ENCODE data around the gene P2RX5.

DNA sequence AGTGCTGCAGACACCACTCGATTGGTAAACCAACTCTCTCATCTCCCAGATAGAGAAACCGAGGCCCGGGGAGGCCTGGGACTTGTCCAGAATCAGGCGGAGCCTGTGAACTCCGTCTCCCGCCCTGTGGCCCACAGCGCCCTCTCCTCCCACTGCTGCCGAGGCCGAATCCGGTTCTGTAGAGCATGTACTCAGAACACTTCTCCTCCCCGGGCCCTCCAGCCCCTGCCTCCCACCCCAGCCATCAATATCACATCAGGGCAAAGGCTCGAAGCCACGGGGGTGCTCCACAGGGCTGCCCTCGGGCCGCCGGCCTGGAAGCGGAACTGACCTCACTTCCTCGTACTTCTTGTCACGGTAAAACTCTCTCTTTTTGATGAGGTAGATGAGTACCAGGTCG is 14.4 kb downstream of the P2RX5 start:
- TF ChIP-seq, protein P1, sequence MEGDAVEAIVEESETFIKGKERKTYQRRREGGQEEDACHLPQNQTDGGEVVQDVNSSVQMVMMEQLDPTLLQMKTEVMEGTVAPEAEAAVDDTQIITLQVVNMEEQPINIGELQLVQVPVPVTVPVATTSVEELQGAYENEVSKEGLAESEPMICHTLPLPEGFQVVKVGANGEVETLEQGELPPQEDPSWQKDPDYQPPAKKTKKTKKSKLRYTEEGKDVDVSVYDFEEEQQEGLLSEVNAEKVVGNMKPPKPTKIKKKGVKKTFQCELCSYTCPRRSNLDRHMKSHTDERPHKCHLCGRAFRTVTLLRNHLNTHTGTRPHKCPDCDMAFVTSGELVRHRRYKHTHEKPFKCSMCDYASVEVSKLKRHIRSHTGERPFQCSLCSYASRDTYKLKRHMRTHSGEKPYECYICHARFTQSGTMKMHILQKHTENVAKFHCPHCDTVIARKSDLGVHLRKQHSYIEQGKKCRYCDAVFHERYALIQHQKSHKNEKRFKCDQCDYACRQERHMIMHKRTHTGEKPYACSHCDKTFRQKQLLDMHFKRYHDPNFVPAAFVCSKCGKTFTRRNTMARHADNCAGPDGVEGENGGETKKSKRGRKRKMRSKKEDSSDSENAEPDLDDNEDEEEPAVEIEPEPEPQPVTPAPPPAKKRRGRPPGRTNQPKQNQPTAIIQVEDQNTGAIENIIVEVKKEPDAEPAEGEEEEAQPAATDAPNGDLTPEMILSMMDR (IDR thresholded peaks at IDR 0.05; ENCODE audit: extremely low read depth in 1 of 2, insufficient read depth in 1 of 2, low read depth in 1 of 2, low read length in 2 of 2): no peak
- TF ChIP-seq EZH2 (IDR thresholded peaks at IDR 0.05; ENCODE audit: borderline replicate concordance, low read depth, low read length, severe bottlenecking) (no peak), POLR2A (IDR thresholded peaks at IDR 0.05; ENCODE audit: low read depth, low read length) (no peak), MYC (IDR thresholded peaks at IDR 0.05; ENCODE audit: low read depth, low read length) (no peak)

Measured in endothelial cell of umbilical vein (primary cell).